ENCODE data around the gene CDK19.
"Not testable (repeated sequence)": the region's sequence is repeated elsewhere in the genome, so short reads cannot be mapped to it uniquely, and the experiment has no call there.

The CDK19 gene

DNA sequence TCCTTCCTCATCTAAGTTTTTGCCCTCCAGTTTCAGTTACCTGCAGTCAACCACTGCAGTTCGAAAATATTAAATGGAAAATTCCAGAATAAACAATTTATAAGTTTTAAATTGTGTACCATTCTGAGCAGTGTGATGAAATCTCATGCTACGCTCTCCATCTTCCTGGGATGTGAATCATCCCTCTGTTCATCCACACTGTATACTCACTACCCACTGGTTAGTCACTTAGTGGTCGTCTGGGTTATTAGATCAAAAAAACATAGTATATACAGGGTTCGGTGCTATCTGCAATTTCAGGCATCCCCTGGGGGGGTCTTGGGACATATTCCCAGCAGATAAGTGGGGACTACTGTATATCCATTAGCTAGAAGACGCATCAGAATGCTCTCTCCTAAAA is 186.9 kb downstream of the CDK19 start:
- DNase-seq (ENCODE audit: low read depth in 3 of 3, low spot score in 1 of 3), result no peak

GRCh38 chr6:110626442-110626841 is 188.8 kb downstream of the CDK19 start:
- no peak for DNase-seq (ENCODE audit: low read depth in 3 of 3, low spot score in 1 of 3)

DNA sequence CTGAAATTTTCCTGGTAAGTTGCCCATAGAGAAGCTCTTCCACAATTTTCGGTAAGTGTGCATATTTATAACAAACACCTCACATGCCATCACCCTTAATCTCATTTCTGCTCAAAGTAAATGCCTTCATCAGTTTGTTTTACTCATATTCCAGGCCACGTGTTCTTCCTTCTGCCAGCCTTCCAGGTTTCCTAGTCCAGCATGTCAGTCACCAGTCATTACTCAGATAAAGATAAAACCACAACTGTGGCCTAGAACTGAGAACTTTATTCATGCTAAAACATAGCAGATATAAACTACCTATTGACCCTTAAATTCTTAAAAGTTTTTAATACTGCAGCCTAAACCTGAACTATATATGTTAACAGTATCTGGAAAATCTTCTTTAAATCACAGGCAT is 189.4 kb downstream of the CDK19 start:
- no peak for DNase-seq (ENCODE audit: low read depth in 3 of 3, low spot score in 1 of 3)

- no peak for DNase-seq (ENCODE audit: low read depth in 3 of 3, low spot score in 1 of 3)
These were observed 192.2 kb downstream of the CDK19 start for GRCh38 chr6:110622912-110623578.

DNA sequence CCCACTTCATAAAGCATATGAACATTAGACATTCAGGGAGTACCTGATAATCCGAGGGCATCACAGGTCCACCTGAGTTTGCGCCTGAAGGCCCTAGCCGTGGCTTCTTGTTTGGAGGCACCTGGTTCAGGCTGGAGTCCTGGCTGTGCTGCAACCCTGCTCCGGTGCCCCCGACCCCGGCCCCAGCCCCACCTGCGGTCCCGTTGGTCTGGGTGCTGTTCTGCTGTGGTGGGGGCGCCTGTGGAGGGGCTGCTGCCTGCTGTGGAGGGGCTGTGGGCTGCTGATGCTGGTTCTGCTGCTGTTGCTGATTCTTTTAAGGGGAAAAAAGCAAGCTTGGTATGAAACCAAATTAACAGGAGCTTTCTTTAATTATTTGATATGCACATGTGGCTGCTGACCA is 194.2 kb downstream of the CDK19 start:
- DNase-seq (ENCODE audit: low read depth in 3 of 3, low spot score in 1 of 3), result no peak

GRCh38 chr6:110620065-110620464 is 195.2 kb downstream of the CDK19 start:
- no peak for DNase-seq (ENCODE audit: low read depth in 3 of 3, low spot score in 1 of 3)

- no peak for DNase-seq (ENCODE audit: low read depth in 3 of 3, low spot score in 1 of 3)
These were observed 195.9 kb downstream of the CDK19 start for GRCh38 chr6:110619275-110619908.

DNA sequence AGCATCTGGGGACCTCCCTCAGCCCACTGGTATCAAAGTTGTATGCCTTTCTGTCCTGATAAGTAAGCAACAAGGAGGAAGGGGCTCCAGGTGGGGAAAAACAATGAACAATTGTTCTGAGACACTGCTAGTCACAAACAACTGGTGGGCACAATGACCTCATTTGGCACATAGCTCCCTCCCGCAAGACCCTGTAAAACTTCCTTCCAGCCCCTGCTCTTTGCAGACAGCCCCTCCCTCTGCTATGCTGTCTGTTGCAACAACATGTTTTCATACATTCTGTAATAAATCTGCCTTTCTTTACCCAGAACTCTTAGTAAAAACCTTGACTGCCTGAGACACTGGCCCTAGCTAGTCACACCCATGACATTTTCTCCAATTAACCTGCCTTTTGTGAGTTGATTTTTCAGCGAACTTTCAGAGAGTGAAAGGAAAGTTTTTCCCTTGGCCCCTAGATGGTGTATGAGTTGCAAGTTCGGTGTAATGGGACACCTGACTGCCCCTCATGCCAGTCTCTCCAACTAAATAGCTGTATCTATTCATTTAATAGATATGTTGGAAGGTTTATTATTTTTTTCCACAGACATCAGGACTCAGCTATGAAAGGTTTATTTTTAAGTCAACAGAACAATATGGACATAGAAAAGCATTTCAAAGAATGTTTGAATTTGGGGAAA is 196.5 kb downstream of the CDK19 start:
- DNase-seq (ENCODE audit: low read depth in 3 of 3, low spot score in 1 of 3), result no peak

DNA sequence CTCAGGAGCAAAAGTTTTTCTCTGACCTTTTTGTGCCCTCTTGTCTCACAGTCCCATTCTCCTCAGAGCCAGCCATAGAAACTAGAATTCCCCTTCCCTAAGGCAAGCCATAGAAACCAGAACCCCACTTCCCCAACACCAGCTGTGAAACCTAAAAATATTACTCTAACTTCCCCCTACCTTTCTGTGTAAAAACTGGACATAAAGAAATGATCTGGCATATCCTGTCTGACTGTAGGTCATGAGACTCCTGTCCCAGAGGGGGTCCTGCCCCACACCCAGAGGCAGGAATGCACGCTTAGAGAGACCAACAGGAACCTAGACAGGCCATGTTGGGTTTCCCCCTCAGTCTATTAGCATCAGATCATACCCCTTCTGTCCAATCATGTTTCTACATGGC is 198.2 kb downstream of the CDK19 start:
- no peak for DNase-seq (ENCODE audit: low read depth in 3 of 3, low spot score in 1 of 3)

DNA sequence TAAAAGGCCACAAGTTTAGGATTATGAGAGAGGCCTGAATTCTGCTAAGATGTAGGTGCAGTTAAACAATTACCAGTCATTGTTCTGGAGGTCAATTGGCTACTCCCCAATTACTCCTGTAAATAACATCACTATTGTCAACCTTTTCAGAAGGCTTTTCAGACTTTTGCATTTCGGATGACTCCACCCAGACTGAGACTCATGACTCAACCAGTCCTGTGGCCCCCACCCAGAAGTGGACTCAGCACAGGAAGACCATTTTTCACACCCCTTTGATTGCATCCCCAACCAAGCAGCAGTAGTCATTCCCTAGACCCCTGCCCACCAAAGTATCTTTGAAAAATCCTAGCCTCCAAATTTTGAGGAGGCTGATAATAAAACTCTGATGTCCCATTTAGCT is 199.5 kb downstream of the CDK19 start:
- DNase-seq (ENCODE audit: low read depth in 3 of 3, low spot score in 1 of 3), result no peak

DNA sequence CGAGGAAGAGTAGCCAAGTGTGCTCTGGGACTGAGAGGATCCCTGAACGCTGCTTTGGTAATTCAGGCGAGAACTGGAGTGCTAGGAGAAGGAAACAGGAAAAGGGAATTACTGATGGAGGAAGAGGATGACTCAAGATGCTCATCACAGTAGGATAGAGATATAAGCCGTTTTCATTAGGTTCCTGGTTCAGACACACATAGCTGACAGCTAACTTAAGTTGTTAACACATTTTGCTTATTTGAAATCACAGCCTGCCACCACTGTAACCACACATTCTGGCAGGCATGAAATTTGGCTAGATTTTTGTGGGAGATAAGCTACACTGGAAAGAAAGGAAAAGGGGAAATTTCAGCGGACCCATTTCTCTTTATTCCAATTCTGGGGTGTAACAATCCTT is 200.7 kb downstream of the CDK19 start:
- no peak for DNase-seq (ENCODE audit: low read depth in 3 of 3, low spot score in 1 of 3)

DNA sequence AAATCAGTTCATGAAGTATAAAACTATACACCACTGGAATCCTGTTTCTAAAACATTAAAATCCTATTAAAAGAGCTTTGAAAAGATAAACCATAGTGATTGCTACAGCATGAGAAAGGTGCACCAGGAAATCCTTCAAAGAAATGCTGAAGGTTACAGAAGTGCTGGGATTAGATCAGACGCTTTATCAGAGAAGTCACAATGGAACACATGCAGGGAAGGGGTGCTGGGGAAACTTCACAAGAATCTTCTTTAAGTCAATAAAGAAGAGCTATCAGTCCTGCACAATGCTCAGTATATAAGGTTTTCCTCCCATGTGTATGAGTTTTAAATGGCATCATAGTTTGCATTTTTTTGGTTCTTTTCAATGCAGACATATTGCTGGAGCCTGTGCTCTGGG is 201.2 kb downstream of the CDK19 start:
- DNase-seq (ENCODE audit: low read depth in 3 of 3, low spot score in 1 of 3), result no peak

GRCh38 chr6:110613356-110613755 is 201.9 kb downstream of the CDK19 start:
- DNase-seq (ENCODE audit: low read depth in 3 of 3, low spot score in 1 of 3), result no peak

DNA sequence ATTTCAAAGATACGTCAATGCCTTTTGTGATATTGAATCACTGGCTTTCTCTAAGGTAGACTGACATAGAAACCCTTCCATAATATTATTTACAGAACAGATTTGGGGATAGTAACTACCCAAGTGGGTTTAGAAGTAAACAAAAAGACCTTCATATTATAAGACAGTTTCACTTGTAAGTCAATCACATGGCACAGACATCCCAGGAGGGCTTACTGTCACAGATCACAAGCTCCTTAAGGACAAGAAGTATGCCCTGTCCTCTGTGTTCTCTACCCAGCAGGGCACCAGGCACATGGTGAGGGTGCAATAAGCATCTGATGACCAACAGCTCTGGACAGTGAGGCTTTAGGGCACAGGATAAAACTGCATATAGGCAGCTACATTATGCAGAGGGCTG is 203.0 kb downstream of the CDK19 start:
- no peak for DNase-seq (ENCODE audit: low read depth in 3 of 3, low spot score in 1 of 3)

DNA sequence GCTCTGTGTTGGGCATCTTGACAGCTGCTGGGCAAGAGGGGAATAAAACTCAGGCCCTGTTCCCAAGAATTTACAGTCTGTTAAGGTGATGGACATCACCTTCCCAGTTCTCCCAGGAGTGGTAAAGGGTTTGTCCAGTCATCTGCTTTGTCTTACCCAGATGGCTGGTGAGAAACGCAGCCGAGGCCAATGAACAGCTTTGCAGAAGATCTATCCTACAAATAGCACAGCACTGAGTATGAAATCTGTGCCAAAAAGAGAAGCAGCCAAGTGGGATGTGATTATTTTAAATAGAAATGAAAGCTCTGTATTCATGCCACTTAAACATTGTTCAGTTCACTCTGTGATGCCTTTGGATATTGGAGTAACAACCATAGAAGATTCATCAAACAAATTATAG is 206.2 kb downstream of the CDK19 start:
- no peak for DNase-seq (ENCODE audit: low read depth in 3 of 3, low spot score in 1 of 3)

DNA sequence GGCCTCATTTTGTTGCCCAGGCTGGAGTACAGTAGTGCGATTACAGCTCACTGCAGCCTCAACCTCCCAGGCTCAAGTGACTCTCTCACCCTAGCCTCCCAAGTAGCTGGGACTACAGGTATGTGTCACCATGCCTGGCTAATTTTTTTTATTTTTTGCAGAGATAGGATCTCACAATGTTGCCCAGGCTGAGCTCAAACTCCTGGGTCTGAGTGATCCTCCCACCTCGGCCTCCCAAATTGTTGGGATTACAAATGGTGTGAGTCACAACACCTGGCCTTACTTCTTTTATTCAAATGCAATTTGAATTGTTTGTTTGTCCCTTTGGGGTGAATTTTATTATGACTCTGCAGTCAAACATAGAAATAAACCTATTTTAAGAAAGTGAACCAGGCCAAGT is 207.1 kb downstream of the CDK19 start:
- DNase-seq (ENCODE audit: low read depth in 3 of 3, low spot score in 1 of 3), result no peak

GRCh38 chr6:110606151-110606550 is 209.1 kb downstream of the CDK19 start:
- no peak for DNase-seq (ENCODE audit: low read depth in 3 of 3, low spot score in 1 of 3)

GRCh38 chr6:110600640-110601039 is 214.6 kb downstream of the CDK19 start:
- DNase-seq (ENCODE audit: low read depth in 3 of 3, low spot score in 1 of 3), result not testable (repeated sequence)

DNA sequence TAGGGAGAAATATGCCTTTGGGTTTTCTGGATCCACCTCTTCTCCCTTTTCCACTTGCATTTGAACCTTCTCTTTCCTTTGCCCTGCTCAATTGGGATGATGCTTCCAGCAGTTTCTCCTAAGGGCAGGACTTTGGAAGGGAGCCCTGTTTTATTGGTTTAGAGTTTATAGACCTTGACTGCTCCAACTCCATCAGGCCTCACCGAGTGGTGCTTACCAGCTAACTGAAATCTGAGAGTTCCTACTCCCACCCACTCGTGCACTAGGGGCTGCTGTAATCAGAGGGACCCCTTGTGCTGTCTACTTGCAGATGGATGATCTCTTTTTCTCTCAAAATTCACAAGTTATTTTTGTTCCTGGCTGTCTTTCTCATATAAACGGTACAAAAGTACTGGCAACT is 217.5 kb downstream of the CDK19 start:
- no peak for DNase-seq (ENCODE audit: low read depth in 3 of 3, low spot score in 1 of 3)

GRCh38 chr6:110596354-110596753 is 218.9 kb downstream of the CDK19 start:
- DNase-seq (ENCODE audit: low read depth in 3 of 3, low spot score in 1 of 3), result no peak

- no peak for DNase-seq (ENCODE audit: low read depth in 3 of 3, low spot score in 1 of 3)
These were observed 220.2 kb downstream of the CDK19 start for GRCh38 chr6:110595112-110595511.

DNA sequence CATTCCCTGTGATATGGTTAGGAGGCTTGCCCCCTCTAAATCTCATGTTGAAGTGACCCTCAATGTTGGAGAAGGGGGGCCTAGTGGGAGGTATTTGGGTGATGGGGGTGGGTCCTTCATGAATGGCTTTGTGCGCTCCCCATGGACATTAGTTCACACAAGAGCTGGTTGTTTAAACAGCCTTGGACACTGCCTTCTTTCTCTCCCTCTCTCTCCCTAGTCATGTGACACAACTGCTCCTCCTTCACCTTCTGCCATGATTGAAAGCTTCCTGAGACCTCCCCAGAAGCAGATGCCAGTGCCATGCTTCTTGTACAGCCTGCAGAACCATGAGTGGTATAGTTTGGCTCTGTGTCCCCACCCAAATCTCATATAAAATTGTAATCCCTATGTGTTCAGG is 221.6 kb downstream of the CDK19 start:
- no peak for DNase-seq (ENCODE audit: low read depth in 3 of 3, low spot score in 1 of 3)

GRCh38 chr6:110592765-110593164 is 222.5 kb downstream of the CDK19 start:
- DNase-seq (ENCODE audit: low read depth in 3 of 3, low spot score in 1 of 3), result no peak

Data from stimulated activated CD4-positive, alpha-beta T cell treated with anti-CD3 and anti-CD28 coated beads, TNF-alpha, amount 100 ng/mL, for 1 hour (primary cell).